ENCODE measurements around the gene DNAJC19.

The DNAJC19 gene

DNA sequence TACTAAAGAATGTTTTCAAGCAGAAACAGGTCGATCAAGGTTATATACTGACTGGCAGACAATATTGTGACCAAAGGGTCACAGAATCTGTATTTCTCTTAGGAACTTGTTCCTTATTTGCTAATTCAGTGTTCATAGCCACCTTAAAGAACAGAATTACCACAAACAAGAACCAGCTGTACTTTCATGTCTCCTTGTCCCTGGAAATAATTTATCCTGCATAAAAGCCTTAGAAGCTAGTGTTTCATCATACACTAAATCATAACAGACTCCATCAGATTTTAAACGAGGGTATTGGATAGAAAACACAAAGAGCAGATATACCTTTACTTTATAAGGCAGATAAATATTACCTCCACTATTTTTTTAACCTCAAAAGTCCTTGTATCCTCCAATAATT, 6.4 kb downstream of the DNAJC19 start:
- Histone ChIP-seq H3K27ac (ENCODE audit: low read depth, low read length, poor library complexity, severe bottlenecking) (no peak overlapping the region), H3K79me2 (ENCODE audit: insufficient read depth, low read length) (no peaks in the 10 kb centered on the region), H3K9me3 (ENCODE audit: low read length) (no peaks in the 10 kb centered on the region), H2AFZ (ENCODE audit: low read length) (no peak overlapping the region), H3K27me3 (ENCODE audit: insufficient read depth, low read length) (no peaks in the 10 kb centered on the region), H3K9ac (ENCODE audit: low read length) (no peak overlapping the region), H3K4me2 (ENCODE audit: low read length) (no peak overlapping the region), H3F3A (ENCODE audit: insufficient read depth, low read length) (peaks cover 16% of the 10 kb centered on the region), H3K9me2 (ENCODE audit: low read depth, low read length) (no peaks in the 10 kb centered on the region), H4K20me1 (ENCODE audit: insufficient read depth, low read length) (no peaks in the 10 kb centered on the region), H3K4me1 (ENCODE audit: insufficient read depth, low read length, severe bottlenecking) (no peaks in the 10 kb centered on the region), H3K4me3 (ENCODE audit: low read depth, low read length, poor library complexity, severe bottlenecking) (no peak overlapping the region), H3K36me3 (ENCODE audit: insufficient read depth, low read length) (peaks cover 80% of the 10 kb centered on the region)
- TF ChIP-seq EZH2 (IDR thresholded peaks at IDR 0.05; ENCODE audit: borderline replicate concordance, low read length): no peak
- TF ChIP-seq, protein P1, sequence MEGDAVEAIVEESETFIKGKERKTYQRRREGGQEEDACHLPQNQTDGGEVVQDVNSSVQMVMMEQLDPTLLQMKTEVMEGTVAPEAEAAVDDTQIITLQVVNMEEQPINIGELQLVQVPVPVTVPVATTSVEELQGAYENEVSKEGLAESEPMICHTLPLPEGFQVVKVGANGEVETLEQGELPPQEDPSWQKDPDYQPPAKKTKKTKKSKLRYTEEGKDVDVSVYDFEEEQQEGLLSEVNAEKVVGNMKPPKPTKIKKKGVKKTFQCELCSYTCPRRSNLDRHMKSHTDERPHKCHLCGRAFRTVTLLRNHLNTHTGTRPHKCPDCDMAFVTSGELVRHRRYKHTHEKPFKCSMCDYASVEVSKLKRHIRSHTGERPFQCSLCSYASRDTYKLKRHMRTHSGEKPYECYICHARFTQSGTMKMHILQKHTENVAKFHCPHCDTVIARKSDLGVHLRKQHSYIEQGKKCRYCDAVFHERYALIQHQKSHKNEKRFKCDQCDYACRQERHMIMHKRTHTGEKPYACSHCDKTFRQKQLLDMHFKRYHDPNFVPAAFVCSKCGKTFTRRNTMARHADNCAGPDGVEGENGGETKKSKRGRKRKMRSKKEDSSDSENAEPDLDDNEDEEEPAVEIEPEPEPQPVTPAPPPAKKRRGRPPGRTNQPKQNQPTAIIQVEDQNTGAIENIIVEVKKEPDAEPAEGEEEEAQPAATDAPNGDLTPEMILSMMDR (IDR thresholded peaks at IDR 0.05; ENCODE audit: low read length): no peak

DNA sequence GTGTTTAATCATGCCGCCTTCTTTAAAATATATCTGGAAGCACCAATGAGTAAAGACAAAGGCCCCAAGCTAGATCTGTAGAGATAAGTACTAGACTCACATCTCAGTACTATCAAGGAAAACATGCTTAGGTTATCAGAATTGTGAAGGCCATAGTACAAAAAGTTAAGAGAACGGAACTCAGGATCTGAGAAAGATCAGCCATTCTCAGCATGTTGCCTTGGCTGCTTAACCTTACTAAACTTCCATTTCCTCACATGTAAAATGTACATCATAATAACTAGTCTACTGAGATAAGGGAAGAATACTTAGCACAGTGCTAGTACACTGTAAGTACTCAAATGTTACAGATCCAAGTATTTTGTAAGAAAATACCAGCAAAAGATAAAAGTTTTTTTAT, 7.6 kb downstream of the DNAJC19 start:
- no peaks in the 10 kb centered on the region for H3K4me1 ChIP-seq (ENCODE audit: insufficient read depth, low read length, severe bottlenecking)
- H3K36me3 ChIP-seq (ENCODE audit: insufficient read depth, low read length): peaks cover 92% of the 10 kb centered on the region
- no peak overlapping the region for H3K4me2 ChIP-seq (ENCODE audit: low read length)
- peaks cover 16% of the 10 kb centered on the region for H3F3A ChIP-seq (ENCODE audit: insufficient read depth, low read length)
- H3K9me3 ChIP-seq (ENCODE audit: low read length): no peaks in the 10 kb centered on the region
- H3K9ac ChIP-seq (ENCODE audit: low read length): no peak overlapping the region
- TF ChIP-seq, protein P1 (IDR thresholded peaks at IDR 0.05; ENCODE audit: low read length): no peak
- TF ChIP-seq EZH2 (IDR thresholded peaks at IDR 0.05; ENCODE audit: borderline replicate concordance, low read length): no peak
- no peak overlapping the region for H2AFZ ChIP-seq (ENCODE audit: low read length)
- no peaks in the 10 kb centered on the region for H3K9me2 ChIP-seq (ENCODE audit: low read depth, low read length)
- H3K79me2 ChIP-seq (ENCODE audit: insufficient read depth, low read length): no peaks in the 10 kb centered on the region
- no peaks in the 10 kb centered on the region for H3K27me3 ChIP-seq (ENCODE audit: insufficient read depth, low read length)
- H4K20me1 ChIP-seq (ENCODE audit: insufficient read depth, low read length): no peaks in the 10 kb centered on the region
- no peak overlapping the region for H3K4me3 ChIP-seq (ENCODE audit: low read depth, low read length, poor library complexity, severe bottlenecking)
- no peak overlapping the region for H3K27ac ChIP-seq (ENCODE audit: low read depth, low read length, poor library complexity, severe bottlenecking)

DNA sequence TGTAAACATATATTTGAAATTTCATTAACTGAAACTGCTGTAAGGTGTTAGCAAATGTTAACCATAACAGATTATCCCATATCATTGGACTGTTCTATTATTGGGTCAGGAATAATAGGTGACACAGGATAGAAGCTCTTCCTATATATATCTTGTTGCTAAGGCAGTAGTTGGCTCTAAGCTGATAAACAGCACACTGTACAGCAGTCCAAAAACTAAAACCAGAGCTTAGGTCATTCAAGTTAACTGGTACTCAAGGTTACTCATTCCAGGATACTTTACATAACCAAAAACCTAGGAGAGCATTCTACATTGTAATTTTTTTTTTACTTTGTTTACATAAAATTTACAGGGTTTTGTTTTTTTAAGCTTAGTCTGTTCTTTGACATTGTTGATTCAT, 8.9 kb downstream of the DNAJC19 start:
- Histone ChIP-seq H4K20me1 (ENCODE audit: insufficient read depth, low read length) (no peaks in the 10 kb centered on the region), H3K79me2 (ENCODE audit: insufficient read depth, low read length) (no peaks in the 10 kb centered on the region), H3K4me1 (ENCODE audit: insufficient read depth, low read length, severe bottlenecking) (no peaks in the 10 kb centered on the region), H3F3A (ENCODE audit: insufficient read depth, low read length) (peaks cover 16% of the 10 kb centered on the region), H3K9me3 (ENCODE audit: low read length) (no peaks in the 10 kb centered on the region), H3K9me2 (ENCODE audit: low read depth, low read length) (no peaks in the 10 kb centered on the region), H3K27me3 (ENCODE audit: insufficient read depth, low read length) (no peaks in the 10 kb centered on the region), H2AFZ (ENCODE audit: low read length) (no peak overlapping the region), H3K36me3 (ENCODE audit: insufficient read depth, low read length) (peaks cover 92% of the 10 kb centered on the region), H3K4me3 (ENCODE audit: low read depth, low read length, poor library complexity, severe bottlenecking) (no peak overlapping the region), H3K9ac (ENCODE audit: low read length) (no peak overlapping the region), H3K27ac (ENCODE audit: low read depth, low read length, poor library complexity, severe bottlenecking) (no peak overlapping the region), H3K4me2 (ENCODE audit: low read length) (no peak overlapping the region)
- TF ChIP-seq EZH2 (IDR thresholded peaks at IDR 0.05; ENCODE audit: borderline replicate concordance, low read length): no peak
- TF ChIP-seq, protein P1 (IDR thresholded peaks at IDR 0.05; ENCODE audit: low read length): no peak

Measured in OCI-LY1 (cell line).